Measurements from ENCODE around the gene GNG8.
A peak's percentile ranks its signal among the peaks of the same experiment; 100 is the strongest.
"Not testable (repeated sequence)": the region's sequence is repeated elsewhere in the genome, so short reads cannot be mapped to it uniquely, and the experiment has no call there.

Gene GNG8

GRCh38 chr19:46646402-46646801, 10.4 kb upstream of the GNG8 start:
- DNase-seq (ENCODE audit: low read depth, low spot score) = no peak

- DNase-seq (ENCODE audit: low read depth, low spot score) = no peak
Observed at GRCh38 chr19:46644720-46645119, 8.7 kb upstream of the GNG8 start.

GRCh38 chr19:46640656-46641055, 4.7 kb upstream of the GNG8 start:
- DNase-seq (ENCODE audit: low read depth, low spot score) = no peak

- DNase-seq (ENCODE audit: low read depth, low spot score) = no peak
Observed at GRCh38 chr19:46639358-46640182, 3.6 kb upstream of the GNG8 start.

- DNase-seq (ENCODE audit: low read depth, low spot score) = no peak
Observed at GRCh38 chr19:46637224-46637623, 1.2 kb upstream of the GNG8 start.

GRCh38 chr19:46634656-46635218, 1.3 kb downstream of the GNG8 start:
- DNase-seq (ENCODE audit: low read depth, low spot score) = no peak

GRCh38 chr19:46634045-46634655, 1.9 kb downstream of the GNG8 start:
- DNase-seq (ENCODE audit: low read depth, low spot score) = peak; percentile 86

GRCh38 chr19:46633130-46633529, 2.9 kb downstream of the GNG8 start:
- DNase-seq (ENCODE audit: low read depth, low spot score) = no peak

- no peak for DNase-seq (ENCODE audit: low read depth, low spot score)
Observed at GRCh38 chr19:46631481-46631880, 4.5 kb downstream of the GNG8 start.

- DNase-seq (ENCODE audit: low read depth, low spot score) = no peak
Observed at GRCh38 chr19:46630586-46631205, 5.3 kb downstream of the GNG8 start.

- DNase-seq (ENCODE audit: low read depth, low spot score) = no peak
Observed at GRCh38 chr19:46629546-46630025, 6.4 kb downstream of the GNG8 start.

GRCh38 chr19:46628970-46629369, 7.0 kb downstream of the GNG8 start:
- DNase-seq (ENCODE audit: low read depth, low spot score) = not testable (repeated sequence)

GRCh38 chr19:46626446-46626845, 9.6 kb downstream of the GNG8 start:
- DNase-seq (ENCODE audit: low read depth, low spot score) = no peak

GRCh38 chr19:46625731-46626130, 10.3 kb downstream of the GNG8 start:
- DNase-seq (ENCODE audit: low read depth, low spot score) = no peak

GRCh38 chr19:46624958-46625661, 10.9 kb downstream of the GNG8 start, which contains the start of gene PTGIR:
Gene PTGIR (minus strand): TSS chr19:46625089. CDS start chr19:46624225, 864 bp downstream.
- DNase-seq (ENCODE audit: low read depth, low spot score) = no peak

- no peak for DNase-seq (ENCODE audit: low read depth, low spot score)
Observed at GRCh38 chr19:46623915-46624502, 12.0 kb downstream of the GNG8 start.

- no peak for DNase-seq (ENCODE audit: low read depth, low spot score)
Observed at GRCh38 chr19:46622118-46622446, 13.9 kb downstream of the GNG8 start.

GRCh38 chr19:46621191-46622117, 14.5 kb downstream of the GNG8 start:
- DNase-seq (ENCODE audit: low read depth, low spot score) = no peak

GRCh38 chr19:46620716-46621115, 15.3 kb downstream of the GNG8 start:
- no peak for DNase-seq (ENCODE audit: low read depth, low spot score)

GRCh38 chr19:46620267-46620666, 15.7 kb downstream of the GNG8 start:
- no peak for DNase-seq (ENCODE audit: low read depth, low spot score)

All from activated CD4-positive, CD25-positive, alpha-beta regulatory T cell treated with anti-CD3 and anti-CD28 coated beads, Interleukin-2, amount 50 U/mL, for 16 hours (primary cell).